MCF 10A (cell line): ENCODE data around the gene PPM1N. TPM values are rescaled to one million over a fixed set of nuclear protein-coding genes. Genes with fewer than 3 reads are reported as not detected.

Source experiments
- BruUV-seq: library from RNA; stranded (reverse); fragments of 400-500 nt; replicated peaks from 2 replicates; lab custom pipeline; 2021; lab: Mats Ljungman, UMichigan
- CTCF ChIA-PET: fragments of 300-600 bp; sonication (Branson Sonifier 250); formaldehyde crosslinking; extraction: SDS; loops from one replicate; lab custom pipeline; 2021; ENCODE audit warnings: antibody characterized with exemption, inconsistent platforms; lab: Yijun Ruan, JAX
- POLR2A ChIA-PET: fragments of 300-600, 350-650 bp; sonication (Branson Sonifier 250); formaldehyde crosslinking; extraction: SDS; loops from one replicate; lab custom pipeline; 2020; ENCODE audit warnings: antibody characterized with exemption, inconsistent platforms; lab: Yijun Ruan, JAX
- DNase-seq: peaks from one replicate; pipeline ENCODE4 v3.0.0-alpha.2; 2018; ENCODE audit not compliant: unreplicated experiment
- H3K27ac Mint-ChIP-seq: one replicate; pipeline ENCODE4 v1.8.0; 2022; ENCODE audit warnings: mild to moderate bottlenecking, low read depth, mixed read lengths; ENCODE audit not compliant: unreplicated experiment
- H3K27me3 Mint-ChIP-seq: one replicate; pipeline ENCODE4 v1.8.0; 2022; ENCODE audit warnings: mixed read lengths; ENCODE audit not compliant: insufficient read depth, unreplicated experiment
- H3K36me3 Mint-ChIP-seq: one replicate; pipeline ENCODE4 v1.8.0; 2022; ENCODE audit warnings: mild to moderate bottlenecking, moderate library complexity, mixed read lengths; ENCODE audit not compliant: insufficient read depth, unreplicated experiment
- H3K4me1 Mint-ChIP-seq: one replicate; pipeline ENCODE4 v1.8.0; 2022; ENCODE audit warnings: mixed read lengths; ENCODE audit not compliant: insufficient read depth, unreplicated experiment
- H3K4me3 Mint-ChIP-seq: one replicate; pipeline ENCODE4 v1.8.0; 2022; ENCODE audit warnings: mild to moderate bottlenecking, moderate library complexity, mixed read lengths; ENCODE audit not compliant: unreplicated experiment
- H3K9me3 Mint-ChIP-seq: one replicate; pipeline ENCODE4 v1.8.0; 2022; ENCODE audit warnings: mixed read lengths; ENCODE audit not compliant: unreplicated experiment
- intact Hi-C: fragments of 100-400 bp; cut with micrococcal nuclease; formaldehyde crosslinking; loops from 2 replicates; pipeline ENCODE4 v1.14.1; 2022
- total RNA-seq: library from RNA; stranded (reverse); gene quantifications from 2 replicates; pipeline ENCODE4 v1.2.3, GENCODE V29; 2022
- TF ChIP-seq, protein P1 (sequence below): fragments of 200-600 bp; IDR thresholded peaks from one replicate; pipeline ENCODE4 v1.8.0; 2022; ENCODE audit warnings: antibody characterized with exemption, mild to moderate bottlenecking; ENCODE audit not compliant: unreplicated experiment

PPM1N gene
- total RNA-seq, 1 experiment from 2014 or later, result 0.33 TPM

DNA sequence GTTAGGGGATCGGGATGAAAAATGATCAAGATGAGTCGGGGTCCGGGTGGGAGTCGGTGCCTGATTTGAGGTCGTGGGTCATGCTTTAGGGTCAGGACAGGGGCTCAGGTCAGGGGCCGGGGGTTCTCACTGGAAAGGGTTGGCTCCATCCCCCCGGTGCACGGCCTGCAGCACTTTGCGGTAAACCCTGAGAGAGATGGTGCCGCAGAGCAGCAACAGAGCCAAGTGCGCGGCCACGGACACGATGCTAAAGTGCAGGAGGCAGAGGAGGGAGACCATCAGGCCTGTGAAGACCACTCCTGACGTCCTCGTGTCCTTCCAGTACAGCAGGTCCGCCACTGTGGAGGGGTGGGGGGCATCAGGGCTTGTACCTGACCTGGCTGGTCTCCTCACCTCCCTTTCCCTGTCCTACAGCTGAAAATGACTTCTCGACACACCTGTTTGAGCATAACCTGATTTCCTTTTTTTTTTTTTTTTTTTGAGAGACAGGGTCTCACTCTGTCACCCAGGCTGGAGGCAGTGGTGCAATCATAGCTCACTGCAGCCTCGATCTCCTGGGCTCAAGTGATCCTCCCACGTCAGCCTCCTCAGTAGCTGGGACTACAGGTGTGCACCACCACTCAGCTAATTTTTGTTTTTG lies 8.9 kb upstream of the PPM1N start:
- ChIA-PET CTCF (interaction anchor here (0.7 to 1.0 kb wide), 2 partner anchors 61 to 153 kb away, joined by 3 to 4 read pairs; no protein-coding TSS in a partner anchor), POLR2A (no interaction called here)
- BruUV-seq, result no TSS peak
- Mint-ChIP-seq H3K27me3 (no peaks in the 10 kb centered on the region), H3K4me1 (peaks cover 2% of the 10 kb centered on the region), H3K36me3 (no peaks in the 10 kb centered on the region), H3K27ac (no peak overlapping the region), H3K4me3 (no peak overlapping the region), H3K9me3 (no peaks in the 10 kb centered on the region)
- DNase-seq, result no peak
- intact Hi-C loops, result no loop called here
- TF ChIP-seq, protein P1, sequence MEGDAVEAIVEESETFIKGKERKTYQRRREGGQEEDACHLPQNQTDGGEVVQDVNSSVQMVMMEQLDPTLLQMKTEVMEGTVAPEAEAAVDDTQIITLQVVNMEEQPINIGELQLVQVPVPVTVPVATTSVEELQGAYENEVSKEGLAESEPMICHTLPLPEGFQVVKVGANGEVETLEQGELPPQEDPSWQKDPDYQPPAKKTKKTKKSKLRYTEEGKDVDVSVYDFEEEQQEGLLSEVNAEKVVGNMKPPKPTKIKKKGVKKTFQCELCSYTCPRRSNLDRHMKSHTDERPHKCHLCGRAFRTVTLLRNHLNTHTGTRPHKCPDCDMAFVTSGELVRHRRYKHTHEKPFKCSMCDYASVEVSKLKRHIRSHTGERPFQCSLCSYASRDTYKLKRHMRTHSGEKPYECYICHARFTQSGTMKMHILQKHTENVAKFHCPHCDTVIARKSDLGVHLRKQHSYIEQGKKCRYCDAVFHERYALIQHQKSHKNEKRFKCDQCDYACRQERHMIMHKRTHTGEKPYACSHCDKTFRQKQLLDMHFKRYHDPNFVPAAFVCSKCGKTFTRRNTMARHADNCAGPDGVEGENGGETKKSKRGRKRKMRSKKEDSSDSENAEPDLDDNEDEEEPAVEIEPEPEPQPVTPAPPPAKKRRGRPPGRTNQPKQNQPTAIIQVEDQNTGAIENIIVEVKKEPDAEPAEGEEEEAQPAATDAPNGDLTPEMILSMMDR, result no peak

DNA sequence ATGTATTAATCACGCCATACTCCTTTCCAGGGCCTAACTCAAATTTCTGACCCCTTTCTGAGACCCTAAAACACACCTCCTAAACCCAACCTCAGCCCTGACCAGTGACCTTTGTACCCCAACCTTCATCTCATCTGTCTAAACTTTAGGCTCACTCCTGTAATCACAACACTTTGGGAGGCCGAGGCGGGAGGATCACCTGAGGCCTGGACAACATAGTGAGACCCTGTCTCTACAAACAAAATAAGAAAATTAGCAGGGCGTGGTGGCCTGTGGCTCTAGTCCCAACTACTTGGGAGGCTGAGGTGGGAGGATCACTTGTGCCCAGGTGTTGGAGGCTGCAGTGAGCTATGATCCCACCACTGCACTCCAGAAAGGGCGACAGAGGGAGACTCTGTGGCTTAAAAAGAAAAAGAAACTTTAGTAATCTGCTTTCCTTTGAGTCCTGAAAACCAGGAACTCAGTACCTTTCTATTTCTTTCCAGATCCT lies 6.1 kb upstream of the PPM1N start:
- DNase-seq, result no peak
- peaks cover 5% of the 10 kb centered on the region for H3K4me1 Mint-ChIP-seq
- H3K4me3 Mint-ChIP-seq, result no peak overlapping the region
- H3K27ac Mint-ChIP-seq, result no peak overlapping the region
- H3K27me3 Mint-ChIP-seq, result no peaks in the 10 kb centered on the region
- BruUV-seq, result no TSS peak
- POLR2A ChIA-PET, result interaction anchor here (1.3 kb wide), 1 partner anchor 23 kb away, joined by 3 read pairs; no protein-coding TSS in a partner anchor
- TF ChIP-seq, protein P1, result no peak
- intact Hi-C loops, result no loop called here
- CTCF ChIA-PET, result interaction anchor here (0.7 to 1.2 kb wide), 3 partner anchors 77 to 150 kb away, joined by 3 read pairs; no protein-coding TSS in a partner anchor
- H3K9me3 Mint-ChIP-seq, result no peaks in the 10 kb centered on the region
- H3K36me3 Mint-ChIP-seq, result no peaks in the 10 kb centered on the region

DNA sequence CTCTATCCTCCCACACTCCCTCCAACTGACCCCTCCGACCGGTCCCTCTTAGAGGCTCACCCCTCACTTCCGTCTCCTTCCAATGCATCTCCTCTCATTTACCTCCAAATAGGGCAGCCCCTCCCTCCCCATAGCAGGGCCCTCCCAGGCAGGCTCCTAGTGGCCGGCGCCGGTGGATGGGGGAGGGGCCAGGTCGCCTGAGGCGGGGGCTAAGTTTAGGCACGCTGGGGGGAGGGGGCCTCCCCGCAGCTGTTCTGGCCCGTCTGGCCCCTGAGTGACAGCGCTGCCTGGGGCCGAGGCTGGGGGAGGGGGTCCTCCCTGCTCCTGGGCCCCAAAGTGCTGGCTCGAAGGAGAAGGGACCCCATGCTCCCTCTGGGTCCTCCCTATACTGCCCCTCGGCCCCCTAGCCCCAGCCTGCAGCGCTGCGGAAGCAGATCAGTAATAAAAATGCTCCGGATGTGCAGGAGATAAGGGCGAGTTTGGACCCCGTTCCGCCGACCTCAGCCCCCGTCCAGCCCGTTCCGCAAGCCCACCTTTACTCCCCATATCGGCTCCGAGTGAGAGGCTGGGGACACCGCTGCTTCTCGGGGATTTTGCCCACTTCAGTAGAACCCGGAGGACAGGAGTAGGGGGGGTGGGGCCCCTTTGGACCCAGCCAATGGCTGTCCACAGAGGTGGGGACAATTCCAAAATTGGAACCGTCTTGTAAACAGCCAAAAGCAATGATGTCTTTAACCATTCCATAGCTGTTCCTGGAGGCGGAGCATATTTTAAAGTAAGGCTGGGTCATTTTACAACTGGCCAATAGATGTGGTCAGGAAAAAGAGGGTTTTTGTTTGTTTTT lies 5.4 kb upstream of the PPM1N start:
- DNase-seq, result peak; percentile 26
- BruUV-seq, result no TSS peak
- intact Hi-C loops, result loop anchor here (1.0 kb wide), 3 partner anchors 65 to 150 kb away; no protein-coding TSS in a partner anchor
- TF ChIP-seq, protein P1, result no peak
- Mint-ChIP-seq H3K4me3 (peak overlapping the region; percentile 63), H3K36me3 (no peaks in the 10 kb centered on the region), H3K27ac (peak overlapping the region; percentile 66), H3K4me1 (peaks cover 8% of the 10 kb centered on the region), H3K27me3 (no peaks in the 10 kb centered on the region), H3K9me3 (no peaks in the 10 kb centered on the region)
- ChIA-PET POLR2A (interaction anchor here (0.6 to 1.3 kb wide), 3 partner anchors 24 to 149 kb away, joined by 3 read pairs; no protein-coding TSS in a partner anchor), CTCF (interaction anchor here (0.6 to 3.7 kb wide), 6 partner anchors 7 to 149 kb away, joined by 3 to 31 read pairs (median 3); no protein-coding TSS in a partner anchor)
